Immature natural killer cell (primary cell): ENCODE data around the gene MAST4. TPM values are rescaled to one million over a fixed set of nuclear protein-coding genes. Genes with fewer than 3 reads are reported as not detected.

Source experiments
- DNase-seq, 3 donors: peaks; one replicate each; pipeline ENCODE4 v3.0.0; 2022; ENCODE audit warnings: mixed read lengths in 1 of 3
- H3K27ac Mint-ChIP-seq, 6 donors: one replicate each; pipeline ENCODE4 v1.8.0; 2020; ENCODE audit warnings: mixed read lengths in 6 of 6, mild to moderate bottlenecking in 5 of 6, inconsistent platforms in 4 of 6, moderate library complexity in 3 of 6
- H3K27me3 Mint-ChIP-seq, 3 donors: one replicate each; pipeline ENCODE4 v1.8.0; 2020 to 2021; ENCODE audit warnings: low read depth in 3 of 3, mild to moderate bottlenecking in 3 of 3, mixed read lengths in 3 of 3, moderate library complexity in 3 of 3, inconsistent platforms in 1 of 3
- H3K36me3 Mint-ChIP-seq, 3 donors: one replicate each; pipeline ENCODE4 v1.8.0; 2020; ENCODE audit warnings: mixed read lengths in 3 of 3, inconsistent platforms in 2 of 3, mild to moderate bottlenecking in 2 of 3
- H3K4me1 Mint-ChIP-seq, 2 donors: one replicate each; pipeline ENCODE4 v1.8.0; 2020; ENCODE audit warnings: inconsistent platforms in 2 of 2, mild to moderate bottlenecking in 2 of 2, mixed read lengths in 2 of 2, moderate library complexity in 1 of 2
- H3K4me3 Mint-ChIP-seq, 5 donors: one replicate each; pipeline ENCODE4 v1.8.0; 2020; ENCODE audit warnings: mild to moderate bottlenecking in 5 of 5, mixed read lengths in 5 of 5, inconsistent platforms in 3 of 5, moderate library complexity in 3 of 5
- H3K9me3 Mint-ChIP-seq, 6 donors: one replicate each; pipeline ENCODE4 v1.8.0; 2020; ENCODE audit warnings: mild to moderate bottlenecking in 6 of 6, mixed read lengths in 6 of 6, inconsistent platforms in 4 of 6, moderate library complexity in 3 of 6
- polyA plus RNA-seq, 3 donors: library from polyadenylated mRNA; unstranded; fragments of 300-500 nt; fragmentation: Illumina TruSeq; gene quantifications; one replicate each; pipeline ENCODE4 v1.2.3, GENCODE V29; 2021

MAST4 gene
- polyA plus RNA-seq, 3 donors from 2014 or later: 0.51 to 2.8 (median 1.1) TPM

DNA sequence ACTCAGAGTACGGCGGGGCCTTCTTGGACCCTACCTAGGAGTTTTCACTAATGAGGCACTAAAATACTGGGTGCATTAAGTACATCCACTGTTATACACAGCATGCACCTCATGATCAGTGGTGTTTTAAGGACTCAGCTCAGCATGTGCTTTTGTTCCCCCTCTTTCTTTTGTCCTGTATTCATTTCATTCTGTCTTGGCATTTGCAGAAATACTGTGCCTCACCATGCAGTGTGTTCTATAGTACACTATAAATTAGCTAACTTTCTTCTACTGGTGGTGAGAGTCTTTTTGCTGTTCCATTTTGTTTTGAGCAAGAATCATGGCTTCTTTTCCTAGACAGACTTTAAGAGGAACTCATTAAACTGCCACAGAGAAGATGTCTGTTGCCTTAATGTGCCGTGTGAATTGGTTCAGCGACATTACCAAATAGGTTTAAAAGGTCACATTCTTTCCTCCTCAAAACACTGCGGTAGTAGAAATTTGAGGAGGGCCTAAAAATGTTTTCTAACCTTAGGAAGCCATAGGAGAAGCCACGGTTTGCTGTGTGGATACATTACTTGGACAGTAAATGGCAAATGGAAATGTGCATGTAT, 276.6 kb downstream of the MAST4 start:
- peaks cover 0 to 3% (median 2%) of the 10 kb centered on the region in 3 donors for H3K27me3 Mint-ChIP-seq
- no peaks in the 10 kb centered on the region for H3K9me3 Mint-ChIP-seq
- no peak overlapping the region for H3K27ac Mint-ChIP-seq
- no peaks in the 10 kb centered on the region for H3K4me1 Mint-ChIP-seq
- no peaks in the 10 kb centered on the region for H3K36me3 Mint-ChIP-seq
- DNase-seq: no peak
- no peak overlapping the region for H3K4me3 Mint-ChIP-seq

DNA sequence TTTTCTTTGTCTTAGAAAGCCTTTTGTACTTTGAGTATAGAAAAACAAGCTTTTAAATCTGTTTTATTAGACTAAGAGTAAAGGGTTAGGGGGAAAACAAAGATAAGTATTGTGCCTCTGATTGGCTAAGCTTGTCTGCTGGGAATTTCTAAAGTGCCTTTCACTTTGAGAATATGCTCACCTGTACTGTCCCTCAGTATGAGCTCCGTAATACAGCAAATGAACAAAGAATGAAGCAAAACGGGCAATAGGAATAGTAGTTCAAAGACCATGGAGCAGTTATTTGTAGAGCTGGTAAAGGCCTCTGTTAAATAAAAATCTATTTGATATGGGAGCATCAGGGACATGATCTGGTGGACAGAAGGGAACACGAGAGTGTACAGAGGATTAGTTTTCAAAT, 277.8 kb downstream of the MAST4 start:
- no peaks in the 10 kb centered on the region for H3K4me1 Mint-ChIP-seq
- no peak for DNase-seq
- no peak overlapping the region for H3K4me3 Mint-ChIP-seq
- H3K27ac Mint-ChIP-seq: no peak overlapping the region
- H3K27me3 Mint-ChIP-seq: peaks cover 0 to 3% (median 2%) of the 10 kb centered on the region in 3 donors
- H3K36me3 Mint-ChIP-seq: no peaks in the 10 kb centered on the region
- H3K9me3 Mint-ChIP-seq: no peaks in the 10 kb centered on the region

DNA sequence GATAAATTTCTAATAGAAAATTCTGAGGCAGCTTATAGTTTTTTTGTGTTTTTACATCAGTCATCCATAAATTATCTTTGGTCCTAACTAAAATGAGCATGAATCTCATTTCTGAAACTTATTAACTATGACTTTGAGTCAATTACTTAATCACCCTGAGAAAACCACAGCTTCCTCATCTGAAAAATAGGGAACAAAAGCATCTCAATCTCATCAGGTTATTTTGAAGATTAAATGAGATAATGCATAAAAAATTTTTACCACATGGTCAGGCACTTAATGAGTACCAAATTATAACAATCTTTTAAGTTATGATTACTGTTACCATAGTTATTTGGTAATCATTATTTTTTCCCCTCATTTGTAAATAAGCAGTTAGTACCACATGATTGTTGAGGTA, 279.1 kb downstream of the MAST4 start:
- Mint-ChIP-seq H3K9me3 (no peaks in the 10 kb centered on the region), H3K27ac (no peak overlapping the region), H3K27me3 (peaks cover 0 to 3% (median 2%) of the 10 kb centered on the region in 3 donors), H3K36me3 (no peaks in the 10 kb centered on the region), H3K4me1 (no peaks in the 10 kb centered on the region), H3K4me3 (no peak overlapping the region)
- no peak for DNase-seq

- Mint-ChIP-seq H3K4me1 (no peaks in the 10 kb centered on the region), H3K4me3 (no peak overlapping the region), H3K36me3 (no peaks in the 10 kb centered on the region), H3K27me3 (peaks cover 0 to 3% (median 0%) of the 10 kb centered on the region in 3 donors), H3K9me3 (no peaks in the 10 kb centered on the region), H3K27ac (no peak overlapping the region)
- DNase-seq: no peak
Observed at GRCh38 chr5:66876266-66876807, 280.1 kb downstream of the MAST4 start.

DNA sequence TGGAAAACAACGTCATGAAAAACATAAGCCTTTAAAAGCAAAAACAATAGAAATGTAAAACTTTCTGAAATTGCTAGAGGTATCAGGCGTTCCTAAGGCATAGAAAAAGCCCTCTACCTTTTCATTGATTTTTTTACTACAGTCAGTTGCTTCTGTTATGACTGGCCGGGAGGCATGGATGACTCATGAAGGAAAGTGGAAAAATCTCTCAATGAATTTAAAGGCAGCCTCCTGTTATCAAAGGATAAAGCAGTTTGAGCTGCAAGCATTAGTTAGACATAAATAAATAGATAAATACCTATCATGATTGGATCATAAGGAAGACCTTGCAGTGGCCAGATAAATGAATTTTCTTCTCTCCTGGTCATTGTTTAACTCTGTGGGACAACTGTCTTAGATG, 281.6 kb downstream of the MAST4 start:
- no peak overlapping the region for H3K27ac Mint-ChIP-seq
- DNase-seq: no peak
- no peak overlapping the region for H3K4me3 Mint-ChIP-seq
- H3K27me3 Mint-ChIP-seq: peaks cover 0 to 3% (median 0%) of the 10 kb centered on the region in 3 donors
- peaks cover 0 to 4% (median 0%) of the 10 kb centered on the region in 6 donors for H3K9me3 Mint-ChIP-seq
- H3K4me1 Mint-ChIP-seq: no peaks in the 10 kb centered on the region
- no peaks in the 10 kb centered on the region for H3K36me3 Mint-ChIP-seq

DNA sequence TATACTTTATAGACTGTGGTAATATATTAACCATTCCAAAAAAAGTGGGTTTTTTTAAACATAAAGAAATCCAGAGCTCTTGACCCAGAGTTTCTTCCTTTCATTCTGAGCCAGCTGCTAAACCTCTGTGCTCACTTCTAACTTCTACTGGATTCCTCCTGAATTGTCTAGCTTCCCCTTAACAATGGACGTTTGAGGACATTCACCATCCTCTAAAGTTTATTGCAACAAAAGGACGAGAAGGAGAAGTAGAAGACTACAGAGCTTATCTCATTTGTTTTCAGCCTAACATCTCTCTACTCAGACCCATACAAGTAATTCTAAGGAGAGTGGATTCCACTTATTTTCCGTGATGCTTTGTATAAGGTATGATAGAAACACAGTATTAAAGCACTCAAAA, 284.2 kb downstream of the MAST4 start:
- no peak for DNase-seq
- no peak overlapping the region for H3K4me3 Mint-ChIP-seq
- no peak overlapping the region for H3K27ac Mint-ChIP-seq
- H3K4me1 Mint-ChIP-seq: no peaks in the 10 kb centered on the region
- no peaks in the 10 kb centered on the region for H3K27me3 Mint-ChIP-seq
- peaks cover 0 to 4% (median 0%) of the 10 kb centered on the region in 6 donors for H3K9me3 Mint-ChIP-seq
- no peaks in the 10 kb centered on the region for H3K36me3 Mint-ChIP-seq

- no peak overlapping the region for H3K27ac Mint-ChIP-seq
- no peaks in the 10 kb centered on the region for H3K36me3 Mint-ChIP-seq
- no peak for DNase-seq
- no peaks in the 10 kb centered on the region for H3K27me3 Mint-ChIP-seq
- no peaks in the 10 kb centered on the region for H3K4me1 Mint-ChIP-seq
- peaks cover 0 to 4% (median 0%) of the 10 kb centered on the region in 6 donors for H3K9me3 Mint-ChIP-seq
- H3K4me3 Mint-ChIP-seq: no peak overlapping the region
Observed at GRCh38 chr5:66881480-66882161, 285.4 kb downstream of the MAST4 start.

DNA sequence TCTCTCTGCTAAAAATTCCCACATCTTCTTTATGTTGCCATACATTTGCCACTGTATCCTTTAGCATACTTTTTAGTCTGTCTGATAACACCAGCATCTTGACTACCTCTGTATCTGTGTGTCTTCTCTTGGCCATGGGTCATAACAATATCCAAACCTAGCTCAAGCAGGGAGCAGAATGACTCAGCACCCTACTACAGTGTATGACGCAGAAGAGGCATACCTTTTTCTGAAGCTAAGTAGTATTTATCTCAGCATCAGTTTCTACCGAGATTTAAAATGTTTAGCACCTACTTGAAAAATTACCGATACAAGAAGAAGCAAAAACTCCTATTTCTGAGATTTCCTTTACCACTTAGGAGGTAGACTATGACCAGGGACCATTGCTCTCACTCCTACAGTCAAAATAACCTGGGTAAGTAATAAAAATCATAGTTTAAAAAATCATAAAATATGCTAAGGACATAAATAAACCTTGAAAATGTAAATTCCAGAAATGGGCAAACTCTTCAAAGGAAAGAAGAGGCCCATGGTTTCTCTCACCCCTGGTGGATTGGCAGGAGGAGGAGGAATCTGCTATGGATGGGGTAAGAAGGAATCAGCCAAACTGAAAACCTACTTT, 286.5 kb downstream of the MAST4 start:
- DNase-seq: no peak
- Mint-ChIP-seq H3K4me3 (no peak overlapping the region), H3K9me3 (peaks cover 0 to 4% (median 0%) of the 10 kb centered on the region in 6 donors), H3K4me1 (no peaks in the 10 kb centered on the region), H3K27ac (no peak overlapping the region), H3K36me3 (no peaks in the 10 kb centered on the region), H3K27me3 (peaks cover 0 to 2% (median 0%) of the 10 kb centered on the region in 3 donors)

DNA sequence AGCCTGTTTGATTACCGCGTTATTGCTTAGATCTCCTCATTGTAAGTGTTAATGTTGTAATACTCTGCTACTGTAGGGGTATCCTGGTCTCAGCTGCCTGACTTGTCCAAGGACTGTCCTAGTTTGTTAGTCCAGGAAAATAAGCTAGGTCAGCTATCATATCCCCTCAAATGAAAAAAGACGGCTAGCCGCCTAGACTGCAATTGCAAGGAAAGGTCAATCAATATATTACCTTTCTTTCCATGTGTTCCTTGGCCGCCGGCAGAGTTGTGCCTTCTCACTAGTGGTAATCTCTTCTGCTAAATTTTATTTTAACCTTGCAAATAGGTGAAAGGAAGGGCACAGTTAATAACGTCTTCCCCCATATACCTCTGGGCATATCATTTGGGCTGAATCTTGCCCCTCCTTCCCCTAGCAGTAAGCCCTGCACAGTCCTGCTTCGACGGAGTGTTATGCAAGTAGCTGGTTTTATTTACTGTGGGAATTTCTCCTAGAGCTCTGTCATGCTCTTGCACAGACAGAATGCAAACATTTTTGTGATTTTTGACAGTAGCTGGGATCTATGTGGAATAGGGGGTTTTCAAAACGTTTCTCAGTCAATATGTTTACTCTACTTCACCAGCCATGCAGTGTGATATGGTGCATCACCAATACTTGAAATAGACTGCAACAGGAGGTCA, 288.5 kb downstream of the MAST4 start:
- no peak overlapping the region for H3K27ac Mint-ChIP-seq
- no peaks in the 10 kb centered on the region for H3K4me1 Mint-ChIP-seq
- H3K27me3 Mint-ChIP-seq: peaks cover 0 to 2% (median 0%) of the 10 kb centered on the region in 3 donors
- DNase-seq: no peak
- H3K4me3 Mint-ChIP-seq: no peak overlapping the region
- H3K9me3 Mint-ChIP-seq: peaks cover 0 to 4% (median 0%) of the 10 kb centered on the region in 6 donors
- no peaks in the 10 kb centered on the region for H3K36me3 Mint-ChIP-seq

- no peaks in the 10 kb centered on the region for H3K36me3 Mint-ChIP-seq
- H3K4me3 Mint-ChIP-seq: no peak overlapping the region
- H3K9me3 Mint-ChIP-seq: peaks cover 0 to 4% (median 0%) of the 10 kb centered on the region in 6 donors
- DNase-seq: no peak
- H3K4me1 Mint-ChIP-seq: no peaks in the 10 kb centered on the region
- no peak overlapping the region for H3K27ac Mint-ChIP-seq
- H3K27me3 Mint-ChIP-seq: peaks cover 0 to 2% (median 0%) of the 10 kb centered on the region in 3 donors
Observed at GRCh38 chr5:66886941-66887340, 290.7 kb downstream of the MAST4 start.

DNA sequence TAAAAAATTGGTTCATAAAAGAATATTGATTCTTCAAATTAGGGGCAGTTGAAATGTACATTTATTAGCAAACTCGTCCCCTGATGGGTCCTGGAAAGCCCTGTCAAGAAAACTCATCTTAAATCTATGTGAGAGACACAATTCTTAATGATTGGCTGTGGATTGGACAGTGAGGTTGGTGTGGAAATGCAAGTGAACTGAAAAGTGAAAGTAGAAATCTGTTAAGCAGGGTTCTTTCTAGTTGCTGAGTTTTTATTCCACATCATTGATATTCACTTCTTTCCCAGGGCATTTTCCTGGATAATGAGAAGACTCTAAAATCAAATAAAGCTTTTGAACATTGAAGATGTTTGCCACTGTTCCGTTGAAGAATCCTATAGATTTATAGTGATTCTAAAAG, 292.4 kb downstream of the MAST4 start:
- H3K4me3 Mint-ChIP-seq: no peak overlapping the region
- peaks cover 0 to 2% (median 0%) of the 10 kb centered on the region in 3 donors for H3K27me3 Mint-ChIP-seq
- no peaks in the 10 kb centered on the region for H3K4me1 Mint-ChIP-seq
- no peaks in the 10 kb centered on the region for H3K36me3 Mint-ChIP-seq
- H3K9me3 Mint-ChIP-seq: no peaks in the 10 kb centered on the region
- no peak overlapping the region for H3K27ac Mint-ChIP-seq
- no peak for DNase-seq

DNA sequence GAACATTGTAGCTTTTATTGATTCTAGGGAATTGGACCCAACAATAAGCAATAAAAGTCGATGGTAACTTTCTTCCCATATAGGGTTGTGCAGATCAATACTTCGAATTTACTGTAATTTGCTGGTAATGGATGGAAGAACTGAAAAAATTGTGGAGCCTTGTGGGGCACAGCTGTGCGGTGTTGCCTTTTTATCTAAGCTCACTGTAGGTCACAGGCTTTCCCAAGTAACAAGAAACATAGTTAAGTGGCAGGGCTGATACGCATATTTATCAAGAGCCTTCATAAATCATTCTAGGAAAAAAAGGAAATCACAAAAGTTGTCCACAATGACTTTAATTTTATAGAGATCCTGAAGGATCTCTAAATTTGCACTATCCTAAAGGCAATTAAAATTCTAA, 292.9 kb downstream of the MAST4 start:
- Mint-ChIP-seq H3K27me3 (peaks cover 0 to 2% (median 0%) of the 10 kb centered on the region in 3 donors), H3K9me3 (no peaks in the 10 kb centered on the region), H3K27ac (no peak overlapping the region), H3K4me3 (no peak overlapping the region), H3K36me3 (no peaks in the 10 kb centered on the region), H3K4me1 (no peaks in the 10 kb centered on the region)
- DNase-seq: no peak

GRCh38 chr5:66889524-66889923, 293.3 kb downstream of the MAST4 start:
- Mint-ChIP-seq H3K36me3 (no peaks in the 10 kb centered on the region), H3K4me1 (no peaks in the 10 kb centered on the region), H3K27ac (no peak overlapping the region), H3K27me3 (peaks cover 0 to 2% (median 2%) of the 10 kb centered on the region in 3 donors), H3K4me3 (no peak overlapping the region), H3K9me3 (peaks cover 0 to 2% (median 0%) of the 10 kb centered on the region in 6 donors)
- DNase-seq: no peak
